VCaP (cell line): Measurements from ENCODE around the gene HOPX.

Experiments
- H3K27ac ChIP-seq: fragments of 450-650 bp; 2 replicates; pipeline ENCODE4 v1.5.1; 2017
- CTCF ChIP-seq: fragments of 450-650 bp; conservative IDR thresholded peaks from 2 replicates; pipeline ENCODE4 v1.5.1; 2017; ENCODE audit warnings: mild to moderate bottlenecking, moderate library complexity

The HOPX gene

GRCh38 chr4:56705966-56706365 is 24.9 kb upstream of the HOPX start:
- H3K27ac ChIP-seq, result no peak overlapping the region
- no peak for TF ChIP-seq CTCF

GRCh38 chr4:56705334-56705733 is 24.2 kb upstream of the HOPX start:
- no peak for TF ChIP-seq CTCF
- H3K27ac ChIP-seq, result no peak overlapping the region

- no peak for TF ChIP-seq CTCF
These were observed 23.2 kb upstream of the HOPX start for GRCh38 chr4:56704089-56704871.

GRCh38 chr4:56703378-56703777 is 22.3 kb upstream of the HOPX start:
- no peak overlapping the region for H3K27ac ChIP-seq
- no peak for TF ChIP-seq CTCF

More at GRCh38 chr4:56704089-56704871, 23.2 kb upstream of the HOPX start:
- no peak overlapping the region for H3K27ac ChIP-seq

- no peak overlapping the region for H3K27ac ChIP-seq
- no peak for TF ChIP-seq CTCF
These were observed 20.5 kb upstream of the HOPX start for GRCh38 chr4:56701644-56702043.

- no peak for TF ChIP-seq CTCF
These were observed 20.0 kb upstream of the HOPX start for GRCh38 chr4:56701161-56701480.

GRCh38 chr4:56699537-56700105 is 18.5 kb upstream of the HOPX start:
- no peak for TF ChIP-seq CTCF
- H3K27ac ChIP-seq, result no peak overlapping the region

More at GRCh38 chr4:56701161-56701480, 20.0 kb upstream of the HOPX start:
- no peak overlapping the region for H3K27ac ChIP-seq
